Retina (tissue), 1 donor: ENCODE measurements around the gene MBD4.
"Not testable (repeated sequence)": the region's sequence is repeated elsewhere in the genome, so short reads cannot be mapped to it uniquely, and the experiment has no call there.

Source experiments
- DNase-seq: peaks from one replicate; pipeline ENCODE4 v3.0.0-alpha.2; 2016

The MBD4 gene

GRCh38 chr3:129403450-129403849 lies 36.3 kb downstream of the MBD4 start:
- no peak for DNase-seq

DNA sequence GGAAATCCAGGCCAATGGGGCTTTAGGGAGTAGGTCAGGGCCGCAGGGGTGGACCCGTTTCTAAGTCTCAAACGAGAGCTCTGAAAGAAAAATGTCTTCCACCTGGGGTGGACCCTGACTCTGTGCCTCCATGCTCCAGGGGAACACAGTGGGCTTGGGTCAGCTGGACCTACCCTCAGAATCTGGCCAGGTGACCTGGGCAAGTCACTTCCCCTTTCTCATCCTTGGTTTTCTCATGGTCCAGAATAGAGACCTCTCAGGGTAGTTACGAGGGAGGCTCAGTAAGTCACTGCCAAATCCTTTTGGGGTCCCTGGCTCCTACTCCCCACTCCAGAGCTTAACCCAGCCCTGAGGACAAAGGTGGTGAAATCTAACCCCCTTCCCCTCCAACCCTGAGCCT lies 37.1 kb downstream of the MBD4 start:
- DNase-seq = no peak

DNA sequence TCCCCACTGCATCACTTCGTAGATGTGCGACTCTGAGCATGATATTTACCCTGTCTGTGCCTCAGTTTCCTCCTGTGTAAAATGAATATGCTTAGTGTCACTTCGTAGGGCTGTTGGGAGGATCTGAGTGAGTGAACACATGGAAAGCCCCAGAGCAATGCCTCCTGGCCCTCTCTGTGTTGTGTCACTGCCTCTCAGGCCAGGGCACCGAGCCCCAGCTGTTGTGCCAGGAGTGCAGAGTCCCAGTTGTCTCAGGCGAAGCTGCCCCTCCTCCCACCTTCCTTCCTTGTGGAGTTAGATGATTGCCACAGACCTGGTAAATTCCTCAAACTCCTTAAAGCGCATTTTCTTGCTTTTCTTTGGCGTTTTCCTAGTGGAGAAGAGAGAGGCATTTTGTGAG lies 37.5 kb downstream of the MBD4 start:
- DNase-seq = no peak

- DNase-seq = no peak
Measured at GRCh38 chr3:129399895-129400357, 39.8 kb downstream of the MBD4 start.

- DNase-seq = peak; percentile 96
Measured at GRCh38 chr3:129399145-129399894, 40.4 kb downstream of the MBD4 start.

DNA sequence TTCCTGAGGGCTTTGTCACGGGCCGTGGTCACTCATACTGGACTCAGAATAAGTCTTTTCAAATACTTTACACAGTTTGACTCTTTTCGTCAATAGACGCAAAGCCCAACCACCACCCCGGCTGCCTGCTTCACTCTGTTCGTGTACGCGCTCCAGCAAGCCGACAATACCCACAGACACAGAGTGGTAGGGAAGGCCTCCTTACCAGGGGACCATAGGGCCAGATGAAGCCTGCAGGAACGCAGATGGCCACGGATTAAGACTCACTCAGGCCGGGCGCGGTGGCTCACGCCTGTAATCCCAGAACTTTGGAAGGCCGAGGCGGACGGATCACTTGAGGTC lies 41.0 kb downstream of the MBD4 start:
- no peak for DNase-seq

GRCh38 chr3:129393760-129394564 lies 45.8 kb downstream of the MBD4 start:
- DNase-seq = not testable (repeated sequence)

DNA sequence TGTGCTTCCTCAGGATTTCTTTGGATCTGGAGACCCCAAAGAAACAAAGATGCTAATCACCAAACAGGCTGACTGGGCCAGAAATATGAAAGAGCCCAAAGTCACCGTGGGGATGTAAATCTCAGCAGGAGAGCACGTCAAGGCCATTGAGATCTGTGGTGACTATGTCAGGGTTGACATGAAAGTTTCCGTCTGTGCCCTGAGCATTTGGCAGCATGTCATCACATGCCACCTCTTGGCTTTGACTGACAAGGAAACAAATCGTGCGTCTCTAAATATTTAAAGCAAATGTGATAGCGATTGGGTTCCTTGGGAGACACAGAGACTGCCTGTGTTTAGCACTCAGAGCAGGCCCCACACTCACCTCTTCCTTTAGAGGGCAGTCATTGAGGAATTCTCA lies 46.5 kb downstream of the MBD4 start:
- DNase-seq = no peak

- DNase-seq = not testable (repeated sequence)
Measured at GRCh38 chr3:129392106-129392887, 47.5 kb downstream of the MBD4 start.

GRCh38 chr3:129391583-129391982 lies 48.2 kb downstream of the MBD4 start:
- not testable (repeated sequence) for DNase-seq

- DNase-seq = no peak
Measured at GRCh38 chr3:129389572-129389937, 50.2 kb downstream of the MBD4 start.

DNA sequence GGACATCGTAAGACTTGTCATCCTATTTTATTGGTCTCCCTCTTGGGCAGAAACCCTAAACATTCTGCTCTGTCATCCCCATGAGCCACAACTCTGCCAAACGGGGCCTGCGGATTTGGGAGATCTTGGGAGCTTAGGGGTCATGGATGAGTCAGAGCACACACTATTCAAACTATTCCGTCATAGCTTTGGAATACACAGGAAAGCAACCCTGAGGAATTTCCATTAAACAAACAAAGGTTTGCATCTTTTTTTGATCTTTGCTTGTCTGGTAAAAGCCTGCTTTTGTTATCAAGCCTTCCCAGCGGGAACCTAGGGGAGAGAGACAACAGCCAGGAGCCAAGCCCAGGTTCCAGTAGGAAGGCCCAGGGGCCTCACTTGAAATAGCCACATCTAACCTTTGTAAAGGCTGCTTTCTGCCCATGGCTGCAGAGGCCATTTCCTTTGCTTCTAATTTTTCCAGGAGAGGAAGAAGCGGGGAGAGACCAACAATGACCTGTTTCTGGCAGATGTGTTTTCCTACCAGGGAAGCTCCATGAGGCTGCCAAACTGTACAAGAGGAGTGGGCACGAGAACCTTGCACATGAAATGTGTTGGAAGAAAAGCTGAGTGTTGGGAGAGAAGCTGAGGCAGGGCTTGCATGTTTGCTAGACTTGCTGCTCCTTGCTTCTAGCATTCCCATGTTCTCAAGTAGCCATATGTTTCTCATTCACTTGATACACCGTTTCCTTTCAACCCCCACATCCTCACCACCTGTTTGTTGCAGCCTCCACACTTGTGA lies 50.8 kb downstream of the MBD4 start:
- not testable (repeated sequence) for DNase-seq

DNA sequence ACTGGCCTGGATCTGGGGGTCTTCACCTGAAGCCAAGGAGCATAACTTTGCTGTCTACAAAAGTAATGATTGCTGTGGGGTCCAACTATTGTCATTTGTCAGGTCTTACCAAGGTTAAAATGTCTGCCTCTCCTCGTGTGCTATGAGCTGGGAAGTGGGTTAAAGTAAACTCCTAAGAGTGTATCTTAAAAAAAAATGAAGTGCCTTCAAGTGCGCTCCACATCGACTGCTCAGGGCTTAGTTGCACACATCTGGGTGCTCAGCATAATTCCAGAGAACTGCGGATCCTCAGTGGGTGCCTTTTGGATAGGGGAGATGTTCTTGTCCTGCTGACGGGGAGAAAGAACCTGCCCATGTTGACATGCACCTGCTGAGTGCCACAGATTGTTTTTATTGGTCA lies 52.3 kb downstream of the MBD4 start:
- DNase-seq = no peak

GRCh38 chr3:129386984-129387383 lies 52.8 kb downstream of the MBD4 start:
- DNase-seq = no peak

DNA sequence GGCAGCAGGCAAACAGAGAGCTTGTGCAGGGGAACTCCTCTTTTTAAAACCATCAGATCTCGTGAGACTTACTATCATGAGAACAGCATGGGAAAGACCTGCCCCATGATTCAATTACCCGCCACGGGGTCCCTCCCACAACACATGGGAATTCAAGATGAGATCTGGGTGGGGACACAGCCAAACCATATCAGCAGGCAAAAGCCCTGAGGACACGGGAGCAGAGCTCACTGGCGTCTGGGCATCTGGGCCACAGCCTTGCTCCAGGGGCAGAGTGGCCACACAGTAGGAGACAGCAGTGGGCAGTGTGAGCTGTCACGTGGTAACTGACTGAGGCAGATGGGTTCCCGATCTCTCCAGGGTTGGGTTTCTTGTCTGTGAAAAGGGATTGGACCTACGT lies 54.2 kb downstream of the MBD4 start:
- not testable (repeated sequence) for DNase-seq

- DNase-seq = no peak
Measured at GRCh38 chr3:129384594-129385323, 55.0 kb downstream of the MBD4 start.

DNA sequence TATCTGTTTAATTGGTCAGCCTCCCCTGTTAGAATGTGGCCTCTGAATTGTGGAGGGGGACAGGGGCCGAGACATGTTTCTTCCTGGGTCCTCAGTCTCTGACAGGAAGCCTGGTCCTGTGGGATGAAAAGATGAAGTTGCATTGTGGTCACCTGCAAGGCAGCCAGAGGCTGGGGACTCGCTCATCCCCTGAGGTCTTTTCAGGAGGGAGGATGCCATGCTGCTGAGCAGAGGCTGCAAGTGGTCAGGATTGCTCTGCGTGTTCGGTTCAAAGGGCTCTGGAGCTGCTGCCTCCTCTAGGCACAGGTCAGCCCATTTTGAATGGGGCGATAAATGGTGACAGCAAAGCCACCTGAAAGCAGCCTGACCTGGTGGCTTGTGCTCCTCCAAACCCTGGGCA lies 55.6 kb downstream of the MBD4 start:
- DNase-seq = not testable (repeated sequence)

DNA sequence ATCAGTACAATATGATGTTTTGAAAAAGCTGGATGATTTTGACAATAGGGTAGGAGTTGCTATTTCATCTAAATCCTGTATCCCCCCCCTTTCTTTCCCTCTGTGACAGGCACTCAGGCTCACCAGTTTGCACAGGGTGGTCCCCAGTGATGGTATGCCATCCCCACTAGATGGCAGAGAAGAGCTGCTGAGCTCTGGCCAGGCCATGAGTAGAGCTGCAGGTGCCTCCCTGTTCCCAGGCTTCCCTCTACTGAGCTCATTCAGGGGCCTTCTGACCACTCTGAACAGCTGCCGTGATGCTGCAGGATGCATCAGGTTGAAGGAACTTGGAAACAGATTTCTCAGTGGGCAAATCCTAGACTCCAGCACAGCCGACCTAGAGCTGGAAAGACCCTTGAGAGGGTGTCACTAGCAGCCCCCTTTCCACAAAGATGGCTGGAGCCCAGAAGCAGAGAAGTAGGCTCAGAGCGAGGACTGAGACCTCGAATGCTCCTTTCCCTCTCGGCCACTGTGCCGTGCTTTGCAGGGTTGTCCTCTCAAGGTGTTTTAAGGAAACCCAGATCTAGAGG lies 56.4 kb downstream of the MBD4 start:
- peak; percentile 64 for DNase-seq

DNA sequence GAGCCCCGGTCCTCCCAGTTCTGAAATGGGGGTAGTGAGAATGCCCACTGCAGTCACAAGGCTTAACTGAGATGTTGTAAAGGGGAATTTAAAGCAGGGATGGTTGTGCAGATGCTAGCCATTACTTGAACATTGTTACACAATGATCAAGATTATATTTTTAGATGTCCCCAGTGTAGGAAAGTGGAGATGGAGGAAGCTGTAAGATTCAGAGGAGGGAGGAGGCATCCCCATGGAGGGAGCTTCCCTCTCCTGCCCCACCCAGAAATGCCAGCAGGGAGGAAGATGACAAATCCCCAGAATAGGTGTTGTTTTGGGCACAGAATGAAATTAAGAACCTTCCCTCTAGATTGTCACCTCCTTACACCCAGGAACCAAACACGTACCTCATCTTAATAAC lies 57.4 kb downstream of the MBD4 start:
- DNase-seq = no peak
